PC-3 (cell line): Measurements from ENCODE around the gene FANCE.

Source experiments
- CTCF ChIP-seq: fragments of 300-600 bp; sonication (generic); conservative IDR thresholded peaks from 2 replicates; pipeline ENCODE4 v1.5.1; 2017; ENCODE audit warnings: antibody characterized with exemption, low read depth, mild to moderate bottlenecking, low read length
- EZH2 ChIP-seq: fragments of 300-600 bp; sonication (generic); IDR thresholded peaks from one replicate; pipeline ENCODE4 v1.6.1; 2017; ENCODE audit warnings: antibody characterized with exemption, mild to moderate bottlenecking, low read length; ENCODE audit not compliant: unreplicated experiment
- EZH2phosphoT487 ChIP-seq: fragments of 300-600 bp; sonication (generic); IDR thresholded peaks from 2 replicates; pipeline ENCODE4 v1.6.1; 2018; ENCODE audit warnings: mild to moderate bottlenecking, antibody characterized with exemption, low read length, borderline replicate concordance

GRCh38 chr6:35508542-35508941 lies 56.4 kb downstream of the FANCE start:
- TF ChIP-seq CTCF: no peak
- TF ChIP-seq EZH2: no peak
- no peak for TF ChIP-seq EZH2phosphoT487
